ENCODE results near the gene RORC.

RORC gene

DNA sequence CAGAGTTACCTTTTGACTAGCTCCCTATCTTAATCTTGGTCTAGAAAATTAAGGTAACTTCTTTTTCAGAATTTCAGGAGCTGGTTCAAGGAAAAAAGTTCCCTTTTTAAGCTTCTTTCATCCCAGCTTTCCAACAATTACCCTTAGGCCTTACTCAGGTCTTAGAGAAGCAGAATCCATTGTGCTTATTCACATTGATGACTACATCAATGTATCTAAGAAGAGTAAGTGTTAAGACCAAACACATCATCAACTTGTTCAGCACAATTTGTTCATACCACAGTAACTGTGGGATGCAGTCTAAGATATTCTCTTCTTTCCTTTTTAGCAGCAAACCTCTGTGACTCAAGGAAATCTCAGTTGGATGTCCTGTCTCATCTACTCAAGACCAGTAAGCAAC, 72.4 kb downstream of the RORC start:
- Histone ChIP-seq H3K9me3 (ENCODE audit: control insufficient read depth, low read depth, low read length) (no peaks in the 10 kb centered on the region), H3K27ac (ENCODE audit: low read length) (no peak overlapping the region), H3K4me3 (ENCODE audit: low read length) (no peak overlapping the region), H3K27me3 (ENCODE audit: control insufficient read depth, insufficient read depth, low read length) (no peaks in the 10 kb centered on the region), H3K36me3 (ENCODE audit: control insufficient read depth, low read depth, low read length) (peaks cover 36% of the 10 kb centered on the region), H3K9ac (ENCODE audit: low read length) (no peak overlapping the region), H3K4me1 (ENCODE audit: control insufficient read depth, low read depth, low read length) (peaks cover 9% of the 10 kb centered on the region)

DNA sequence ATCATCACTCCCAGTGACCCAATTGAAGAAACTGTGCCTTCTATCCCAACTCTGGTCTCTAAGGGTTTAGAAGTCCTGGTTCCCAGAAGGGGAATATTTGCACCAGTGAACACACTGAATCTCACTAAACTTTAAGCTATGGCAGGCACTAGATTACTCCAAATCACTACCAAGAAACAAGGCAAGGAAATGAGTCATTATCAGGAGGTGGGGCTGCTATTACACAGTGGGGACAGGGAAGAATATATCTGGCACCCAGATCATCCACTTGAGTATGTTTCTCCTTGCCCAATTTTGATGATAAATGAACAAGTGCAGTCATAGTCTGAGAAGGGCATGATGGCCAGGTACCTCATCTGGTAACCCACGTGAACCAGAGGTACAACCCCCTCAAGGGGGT, 75.3 kb downstream of the RORC start:
- Histone ChIP-seq H3K27ac (ENCODE audit: low read length) (no peak overlapping the region), H3K4me3 (ENCODE audit: low read length) (no peak overlapping the region), H3K4me1 (ENCODE audit: control insufficient read depth, low read depth, low read length) (no peaks in the 10 kb centered on the region), H3K9me3 (ENCODE audit: control insufficient read depth, low read depth, low read length) (no peaks in the 10 kb centered on the region), H3K27me3 (ENCODE audit: control insufficient read depth, insufficient read depth, low read length) (no peaks in the 10 kb centered on the region), H3K9ac (ENCODE audit: low read length) (no peak overlapping the region), H3K36me3 (ENCODE audit: control insufficient read depth, low read depth, low read length) (peaks cover 26% of the 10 kb centered on the region)

Data from iPS-18a (cell line).